Measurements from ENCODE around the gene CHTF18. TPM values are rescaled to one million over a fixed set of nuclear protein-coding genes. Genes with fewer than 3 reads are reported as not detected.
A peak's percentile ranks its signal among the peaks of the same experiment; 100 is the strongest.

CHTF18 gene
- total RNA-seq, 1 donor from 2014 or later = 20.2 TPM

GRCh38 chr16:794091-794822, 5.8 kb downstream of the CHTF18 start:
- no peak for ATAC-seq

DNA sequence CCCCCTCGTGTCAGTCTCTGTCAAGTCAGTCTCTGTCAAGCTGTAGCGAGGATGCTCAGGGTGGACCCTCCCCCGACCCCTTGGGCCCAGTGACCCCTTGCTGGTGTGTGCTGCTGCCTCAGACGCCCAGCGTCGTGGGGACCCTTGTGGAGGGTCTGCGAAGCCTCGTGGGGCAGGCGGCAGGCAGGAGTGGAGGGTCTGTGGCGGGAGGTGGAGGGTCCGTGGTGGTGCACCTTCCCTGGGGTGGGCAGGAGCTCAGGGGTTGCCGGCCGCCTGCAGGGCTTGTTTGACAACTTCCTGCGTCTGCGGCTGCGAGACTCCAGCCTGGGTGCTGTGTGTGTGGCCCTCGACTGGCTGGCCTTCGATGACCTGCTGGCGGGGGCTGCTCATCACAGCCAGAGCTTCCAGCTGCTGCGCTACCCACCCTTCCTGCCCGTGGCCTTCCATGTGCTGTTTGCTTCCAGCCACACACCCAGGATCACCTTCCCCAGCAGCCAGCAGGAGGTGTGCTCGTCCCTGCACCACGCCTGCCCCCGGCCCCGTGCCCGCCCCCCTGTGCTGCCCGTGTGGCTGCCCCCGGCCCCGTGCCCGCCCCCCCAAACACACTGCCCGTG, 6.5 kb downstream of the CHTF18 start:
- ATAC-seq = no peak

- ATAC-seq = peak; percentile 81
Measured at GRCh38 chr16:795580-796229, 7.3 kb downstream of the CHTF18 start.

DNA sequence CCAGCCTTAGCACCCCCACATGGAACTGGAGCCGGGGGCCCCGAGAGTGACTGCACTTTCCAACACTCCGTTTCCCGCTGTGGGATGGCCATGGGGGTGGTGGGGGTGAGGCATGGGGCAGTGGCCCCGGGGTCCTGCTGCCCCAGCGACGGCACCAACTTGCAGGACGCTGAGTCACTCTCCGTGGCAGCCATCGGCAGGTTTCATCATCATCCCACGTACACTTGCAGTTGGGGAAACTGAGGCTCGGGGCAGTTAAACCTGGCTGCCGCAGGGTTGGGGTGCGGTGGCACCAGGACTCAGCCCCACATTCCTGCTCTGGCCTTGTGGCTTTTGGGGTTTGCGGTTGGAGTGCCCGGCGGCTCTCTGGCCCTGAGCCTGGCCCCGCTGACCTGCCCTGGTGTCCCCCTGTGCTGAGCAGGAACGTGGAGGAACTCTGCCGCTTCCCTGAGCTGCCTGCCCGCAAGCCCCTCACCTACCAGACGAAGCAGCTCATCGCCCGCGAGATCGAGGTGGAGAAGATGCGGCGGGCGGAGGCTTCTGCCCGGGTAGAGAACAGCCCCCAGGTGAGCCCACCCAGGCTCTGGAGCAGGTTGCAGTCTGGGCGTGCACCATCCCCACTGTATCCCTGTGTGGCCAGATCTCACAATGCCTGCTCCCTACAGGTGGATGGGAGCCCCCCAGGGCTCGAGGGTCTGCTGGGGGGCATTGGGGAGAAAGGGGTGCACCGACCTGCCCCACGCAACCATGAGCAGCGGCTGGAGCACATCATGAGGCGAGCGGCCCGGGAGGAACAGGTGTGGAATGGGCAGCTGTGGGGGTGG, 8.1 kb downstream of the CHTF18 start:
- no peak for ATAC-seq

DNA sequence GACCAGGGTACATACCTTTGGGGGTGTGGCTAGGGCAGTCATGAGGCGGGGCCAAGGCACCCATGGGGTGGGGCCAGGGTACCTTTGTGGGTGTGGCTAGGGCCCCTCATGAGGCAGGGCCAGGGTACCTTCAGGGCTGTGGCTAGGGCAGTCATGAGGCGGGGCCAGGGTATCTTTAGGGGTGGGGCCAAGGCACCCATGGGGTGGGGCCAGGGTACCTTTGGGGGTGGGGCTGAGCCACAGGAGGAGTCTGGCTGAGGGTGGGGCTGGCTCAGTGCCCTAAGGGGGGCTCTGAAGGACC, 8.7 kb downstream of the CHTF18 start:
- peak; percentile 5 for ATAC-seq

- ATAC-seq = no peak
Measured at GRCh38 chr16:797686-798085, 9.3 kb downstream of the CHTF18 start.

DNA sequence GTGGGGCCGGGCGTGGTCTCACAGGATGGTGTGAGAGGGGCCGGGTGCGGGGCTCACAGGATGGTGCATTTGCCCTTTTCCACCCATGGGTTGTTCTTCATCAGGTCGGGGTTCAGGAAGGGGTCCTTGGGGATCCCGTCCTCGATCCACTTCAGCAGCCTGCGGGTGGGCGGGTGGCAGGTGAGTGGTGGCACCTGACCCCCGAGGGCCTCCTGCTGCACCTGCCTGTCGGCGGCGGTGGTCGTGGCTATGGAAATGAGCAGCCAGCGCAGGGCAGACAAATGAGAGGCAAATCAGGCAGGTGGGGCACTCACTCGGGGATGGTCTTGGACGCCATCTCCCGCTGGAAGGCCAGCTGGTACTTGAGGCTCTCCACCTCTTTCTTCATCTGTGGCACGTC, 10.2 kb downstream of the CHTF18 start:
- ATAC-seq = no peak

- ATAC-seq = no peak
Measured at GRCh38 chr16:799111-799947, 10.9 kb downstream of the CHTF18 start.

GRCh38 chr16:799948-800833, 11.8 kb downstream of the CHTF18 start, which contains the start of gene GNG13:
Gene GNG13, minus strand, starts transcription at chr16:800734. Its CDS starts 1,657 bp downstream, at chr16:799077.
- no peak for ATAC-seq

- no peak for ATAC-seq
Measured at GRCh38 chr16:800834-801511, 12.6 kb downstream of the CHTF18 start.

GRCh38 chr16:801584-802363, 13.4 kb downstream of the CHTF18 start:
- no peak for ATAC-seq

- ATAC-seq = no peak
Measured at GRCh38 chr16:802461-802860, 14.0 kb downstream of the CHTF18 start.

DNA sequence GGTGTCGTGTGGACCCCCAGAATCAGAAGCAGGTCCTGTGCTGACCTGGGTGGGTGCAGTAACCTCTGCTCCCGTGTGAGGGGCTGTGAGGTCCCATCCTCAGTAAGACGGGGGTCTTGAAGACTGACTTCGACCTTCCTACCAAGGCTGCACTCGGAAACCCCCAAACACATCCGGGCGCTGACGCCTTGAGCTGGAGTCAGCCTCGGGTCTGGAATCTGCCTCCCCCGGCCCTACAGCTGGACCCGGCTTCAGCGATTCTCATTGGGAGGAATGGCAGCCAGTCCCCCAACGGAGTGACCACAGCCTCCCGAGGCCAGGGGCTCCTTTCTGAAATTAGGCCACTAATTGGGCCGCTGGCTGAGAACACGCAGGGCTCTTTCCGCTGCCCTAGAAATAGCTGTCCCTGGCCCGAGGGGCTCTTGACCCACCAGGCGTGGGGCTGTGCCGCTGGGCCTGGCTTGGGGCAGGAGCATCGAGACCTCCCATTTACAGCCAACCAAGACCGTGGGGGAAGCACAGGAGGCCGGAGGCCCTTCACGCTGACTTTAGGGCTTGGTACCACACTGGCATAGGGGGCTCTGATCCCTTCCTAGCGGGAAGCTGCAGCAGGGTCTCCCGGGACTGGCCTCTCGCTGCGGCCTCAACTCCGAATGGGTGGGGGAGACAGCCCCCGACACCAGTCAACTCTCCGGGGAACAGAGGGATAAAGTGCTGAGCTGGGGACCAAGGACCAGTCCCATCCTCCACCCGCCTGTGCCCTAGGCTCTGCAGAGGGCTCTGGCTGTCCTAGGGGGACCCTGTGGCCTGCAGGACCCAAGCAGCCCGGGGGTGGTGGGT, 14.7 kb downstream of the CHTF18 start:
- no peak for ATAC-seq

GRCh38 chr16:803754-804080, 15.3 kb downstream of the CHTF18 start:
- ATAC-seq = no peak

GRCh38 chr16:804193-805048, 16.0 kb downstream of the CHTF18 start:
- no peak for ATAC-seq

DNA sequence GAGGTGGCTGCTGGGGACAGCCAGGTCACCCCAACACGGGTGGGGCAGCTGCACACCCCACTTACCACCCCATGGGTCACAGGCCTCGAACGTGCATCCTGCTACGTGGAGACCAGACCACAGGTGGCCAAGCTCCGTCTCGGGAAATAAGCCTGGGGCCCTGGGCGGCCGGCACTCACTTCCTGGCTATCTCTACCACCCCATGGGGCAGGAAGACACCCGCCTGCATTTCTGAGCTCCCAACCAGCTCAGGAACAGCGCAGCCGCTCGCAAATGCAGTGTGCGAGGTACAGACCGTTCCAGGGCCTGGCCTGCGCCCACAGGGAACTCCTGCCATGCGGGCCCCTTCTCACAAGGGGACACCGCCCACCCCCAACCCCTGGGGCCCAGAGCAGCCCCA, 17.1 kb downstream of the CHTF18 start:
- ATAC-seq = no peak

GRCh38 chr16:807347-808084, 19.1 kb downstream of the CHTF18 start:
- ATAC-seq = peak; percentile 93
